Kidney epithelial cell (primary cell): ENCODE measurements around the gene NIM1K. TPM values are rescaled to one million over a fixed set of nuclear protein-coding genes. Genes with fewer than 3 reads are reported as not detected.

ENCODE experiments used
- total RNA-seq: library from RNA; depleted of rRNA; stranded (reverse); fragments of >200 nt; gene quantifications from 2 replicates; pipeline ENCODE4 v1.2.3, GENCODE V29; 2015

Gene NIM1K
- total RNA-seq, 1 donor from 2014 or later: 0.21 TPM

Other genes starting within 250 kb of the NIM1K start
- gene ANXA2R, start 151.9 kb upstream of the NIM1K start, total RNA-seq: 0.34 and 0.79 TPM in 2 replicates
- gene ZNF131, start 71.3 kb upstream of the NIM1K start, total RNA-seq: 35.2 and 35.5 TPM in 2 replicates
- 64.3 and 72.8 TPM in 2 replicates for gene HMGCS1, start 121.2 kb downstream of the NIM1K start, total RNA-seq
- gene CCL28, start 220.2 kb downstream of the NIM1K start, total RNA-seq: 4.7 and 7.5 TPM in 2 replicates